ENCODE measurements around the gene MARF1. TPM values are rescaled to one million over a fixed set of nuclear protein-coding genes. Genes with fewer than 3 reads are reported as not detected.
"Not testable (repeated sequence)": the region's sequence is repeated elsewhere in the genome, so short reads cannot be mapped to it uniquely, and the experiment has no call there.

MARF1 gene
- total RNA-seq, 2 experiments from 2014 or later, result 79.9 to 101 TPM

- Mint-ChIP-seq H3K4me3 (no peak overlapping the region), H3K9me3 (peaks cover 7% of the 10 kb centered on the region), H3K27me3 (no peaks in the 10 kb centered on the region), H3K4me1 (peaks cover 2% of the 10 kb centered on the region), H3K36me3 (ENCODE audit: low read depth) (no peaks in the 10 kb centered on the region), H3K27ac (no peak overlapping the region)
- POLR2A ChIA-PET, result no interaction called here
- CTCF ChIA-PET, result interaction anchor here (1.1 kb wide), 1 partner anchor 9 kb away, joined by 3 read pairs; no protein-coding TSS in a partner anchor
- no peak for DNase-seq
Measured at GRCh38 chr16:15566095-15566494, 76.9 kb downstream of the MARF1 start.

GRCh38 chr16:15564604-15565339 is 78.2 kb downstream of the MARF1 start:
- H3K27ac Mint-ChIP-seq, result no peak overlapping the region
- no peak for DNase-seq
- peaks cover 5% of the 10 kb centered on the region for H3K9me3 Mint-ChIP-seq
- H3K4me1 Mint-ChIP-seq, result peaks cover 2% of the 10 kb centered on the region
- H3K27me3 Mint-ChIP-seq, result no peaks in the 10 kb centered on the region
- ChIA-PET POLR2A (no interaction called here), CTCF (interaction anchor here (0.6 to 0.7 kb wide), 2 partner anchors 15 to 29 kb away, joined by 3 to 4 read pairs; no protein-coding TSS in a partner anchor)
- H3K4me3 Mint-ChIP-seq, result no peak overlapping the region
- no peaks in the 10 kb centered on the region for H3K36me3 Mint-ChIP-seq (ENCODE audit: low read depth)

DNA sequence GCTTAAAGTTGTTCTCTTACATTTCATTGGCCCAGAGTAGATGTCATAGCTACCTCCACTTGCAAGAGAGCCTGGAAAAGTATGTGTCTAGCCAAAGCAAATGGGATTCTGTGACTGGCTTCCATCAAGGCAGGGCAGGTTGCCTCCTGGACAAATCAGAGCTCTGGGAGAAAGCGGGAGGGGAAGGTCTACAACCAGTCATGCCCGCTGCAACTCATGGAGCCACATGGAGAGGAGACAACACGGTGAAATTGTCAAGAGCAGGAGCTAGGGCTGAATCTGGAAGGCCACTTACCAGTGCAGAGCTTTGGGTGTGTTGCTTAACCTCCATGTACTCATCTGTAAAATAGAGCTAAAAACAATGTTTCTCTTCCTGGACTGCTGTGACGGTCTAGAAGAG is 83.8 kb downstream of the MARF1 start:
- CTCF ChIA-PET, result interaction anchor here (1.3 kb wide), 1 partner anchor 49 kb away, joined by 3 read pairs; no protein-coding TSS in a partner anchor
- peaks cover 2% of the 10 kb centered on the region for H3K4me1 Mint-ChIP-seq
- no peaks in the 10 kb centered on the region for H3K36me3 Mint-ChIP-seq (ENCODE audit: low read depth)
- peaks cover 5% of the 10 kb centered on the region for H3K9me3 Mint-ChIP-seq
- no peak for DNase-seq
- no peaks in the 10 kb centered on the region for H3K27me3 Mint-ChIP-seq
- no peak overlapping the region for H3K27ac Mint-ChIP-seq
- POLR2A ChIA-PET, result no interaction called here
- no peak overlapping the region for H3K4me3 Mint-ChIP-seq

DNA sequence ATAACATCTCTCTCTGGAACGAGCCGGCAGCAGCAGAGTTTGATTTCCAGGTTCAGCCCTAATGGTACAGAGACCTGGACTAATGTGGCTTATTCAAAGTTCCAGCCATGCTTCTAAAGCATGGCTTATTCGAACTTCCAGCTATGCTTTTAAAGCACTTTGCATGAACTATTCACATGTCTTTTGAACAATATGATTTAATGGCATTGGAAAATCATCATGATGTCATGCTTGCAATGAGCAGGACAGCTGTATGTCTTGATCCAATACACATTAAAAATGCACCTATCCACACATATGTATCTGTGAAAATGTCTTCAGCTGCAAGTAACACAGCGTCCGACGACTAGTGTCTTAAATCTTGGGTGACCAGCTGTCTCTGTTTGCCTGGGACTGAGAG is 85.7 kb downstream of the MARF1 start:
- CTCF ChIA-PET, result interaction anchor here (1.0 to 1.3 kb wide), 2 partner anchors 9 to 13 kb away, joined by 3 read pairs; no protein-coding TSS in a partner anchor
- no peaks in the 10 kb centered on the region for H3K36me3 Mint-ChIP-seq (ENCODE audit: low read depth)
- no peak for DNase-seq
- no peak overlapping the region for H3K27ac Mint-ChIP-seq
- POLR2A ChIA-PET, result no interaction called here
- H3K4me3 Mint-ChIP-seq, result no peak overlapping the region
- H3K27me3 Mint-ChIP-seq, result no peaks in the 10 kb centered on the region
- H3K9me3 Mint-ChIP-seq, result no peaks in the 10 kb centered on the region
- no peaks in the 10 kb centered on the region for H3K4me1 Mint-ChIP-seq

GRCh38 chr16:15556130-15556529 is 86.8 kb downstream of the MARF1 start:
- no peak overlapping the region for H3K27ac Mint-ChIP-seq
- no peaks in the 10 kb centered on the region for H3K9me3 Mint-ChIP-seq
- H3K36me3 Mint-ChIP-seq (ENCODE audit: low read depth), result no peaks in the 10 kb centered on the region
- no peaks in the 10 kb centered on the region for H3K4me1 Mint-ChIP-seq
- POLR2A ChIA-PET, result no interaction called here
- no peak for DNase-seq
- H3K4me3 Mint-ChIP-seq, result no peak overlapping the region
- CTCF ChIA-PET, result no interaction called here
- no peaks in the 10 kb centered on the region for H3K27me3 Mint-ChIP-seq

- Mint-ChIP-seq H3K27ac (no peak overlapping the region), H3K27me3 (no peaks in the 10 kb centered on the region), H3K4me3 (no peak overlapping the region), H3K36me3 (ENCODE audit: low read depth) (no peaks in the 10 kb centered on the region), H3K9me3 (no peaks in the 10 kb centered on the region), H3K4me1 (no peaks in the 10 kb centered on the region)
- POLR2A ChIA-PET, result no interaction called here
- CTCF ChIA-PET, result no interaction called here
- no peak for DNase-seq
Measured at GRCh38 chr16:15553313-15554088, 89.5 kb downstream of the MARF1 start.

DNA sequence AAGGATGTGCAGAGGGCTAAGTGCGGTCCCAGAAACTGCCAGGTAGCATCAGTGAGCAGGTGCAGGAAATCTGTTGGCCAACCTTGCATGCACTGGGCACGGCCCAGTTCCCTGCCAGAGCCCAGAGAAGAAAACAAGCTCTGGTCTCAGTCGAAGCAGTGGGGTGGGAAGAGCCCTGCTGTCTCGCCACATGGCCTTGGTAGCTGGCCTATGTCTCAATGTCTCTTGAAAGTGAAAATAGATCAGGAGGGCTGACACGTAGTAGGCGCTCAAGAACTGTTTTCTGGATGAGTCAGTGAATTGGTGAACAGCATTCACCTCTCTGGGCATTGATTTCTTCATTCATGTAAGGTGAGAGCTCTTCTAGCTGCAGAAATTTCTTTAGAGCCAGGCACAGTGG is 90.4 kb downstream of the MARF1 start:
- Mint-ChIP-seq H3K9me3 (no peaks in the 10 kb centered on the region), H3K27ac (no peak overlapping the region), H3K4me3 (no peak overlapping the region), H3K27me3 (no peaks in the 10 kb centered on the region), H3K36me3 (ENCODE audit: low read depth) (no peaks in the 10 kb centered on the region), H3K4me1 (no peaks in the 10 kb centered on the region)
- POLR2A ChIA-PET, result no interaction called here
- CTCF ChIA-PET, result interaction anchor here (1.6 kb wide), 1 partner anchor 36 kb away, joined by 3 read pairs; no protein-coding TSS in a partner anchor
- DNase-seq, result no peak

DNA sequence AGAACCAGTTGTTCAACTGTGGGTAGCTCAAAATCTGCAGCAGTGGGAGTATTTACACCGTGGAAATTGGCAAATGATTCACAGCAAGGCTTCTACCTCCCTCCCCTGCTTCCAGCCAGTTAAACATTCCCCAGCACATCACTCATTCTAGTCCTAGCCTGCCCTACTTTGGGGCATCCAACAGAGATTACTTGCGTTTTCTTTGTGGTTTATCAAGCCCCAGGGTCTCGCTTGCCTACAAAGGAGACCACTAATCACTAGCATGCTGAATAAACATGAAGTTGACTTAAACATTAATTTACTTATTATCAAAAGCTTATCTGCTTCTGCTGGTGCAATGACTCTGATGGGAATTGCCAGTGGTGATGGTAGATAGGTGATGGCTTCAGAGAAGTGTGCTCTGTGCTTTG is 94.5 kb downstream of the MARF1 start:
- H3K4me1 Mint-ChIP-seq, result no peaks in the 10 kb centered on the region
- H3K27ac Mint-ChIP-seq, result no peak overlapping the region
- DNase-seq, result no peak
- H3K27me3 Mint-ChIP-seq, result no peaks in the 10 kb centered on the region
- ChIA-PET POLR2A (no interaction called here), CTCF (interaction anchor here (0.7 to 1.1 kb wide), 2 partner anchors 24 to 1160 kb away, joined by 3 read pairs; no protein-coding TSS in a partner anchor)
- H3K36me3 Mint-ChIP-seq (ENCODE audit: low read depth), result no peaks in the 10 kb centered on the region
- no peak overlapping the region for H3K4me3 Mint-ChIP-seq
- no peaks in the 10 kb centered on the region for H3K9me3 Mint-ChIP-seq

- Mint-ChIP-seq H3K27me3 (no peaks in the 10 kb centered on the region), H3K36me3 (ENCODE audit: low read depth) (no peaks in the 10 kb centered on the region), H3K9me3 (no peaks in the 10 kb centered on the region), H3K27ac (no peak overlapping the region), H3K4me3 (no peak overlapping the region), H3K4me1 (no peaks in the 10 kb centered on the region)
- ChIA-PET POLR2A (no interaction called here), CTCF (no interaction called here)
- DNase-seq, result no peak
Measured at GRCh38 chr16:15547768-15548096, 95.2 kb downstream of the MARF1 start.

DNA sequence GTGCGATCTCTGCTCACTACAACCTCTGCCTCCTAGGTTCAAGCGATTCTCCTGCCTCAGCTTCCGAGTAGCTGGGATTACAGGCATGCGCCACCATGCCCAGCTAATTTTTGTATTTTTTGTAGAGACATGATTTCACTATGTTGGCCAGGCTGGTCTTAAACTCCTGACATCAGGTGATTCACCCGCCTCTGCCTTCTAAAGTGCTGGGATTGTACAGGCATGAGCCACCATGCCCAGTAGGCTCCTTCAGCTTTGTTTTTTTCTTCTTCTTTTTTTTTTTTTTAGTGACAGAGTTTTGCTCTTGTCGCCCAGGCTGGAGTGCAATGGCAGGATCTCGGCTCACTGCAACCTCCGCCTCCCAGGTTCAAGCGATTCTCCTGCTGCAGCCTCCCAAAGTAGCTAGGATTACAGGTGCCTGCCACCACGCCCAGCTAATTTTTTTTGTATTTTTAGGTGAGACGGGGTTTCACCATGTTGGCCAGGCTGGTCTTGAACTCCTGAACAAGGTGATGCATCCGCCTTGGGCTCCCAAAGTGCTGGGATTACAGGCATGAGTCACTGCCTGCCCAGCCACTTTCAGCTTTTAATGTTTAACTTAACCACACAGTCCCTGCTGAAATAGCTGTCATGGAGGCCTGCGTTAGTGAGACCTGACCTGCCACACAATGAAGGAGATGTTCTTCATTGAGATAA is 95.7 kb downstream of the MARF1 start:
- H3K4me3 Mint-ChIP-seq; H3K27me3 Mint-ChIP-seq; H3K36me3 Mint-ChIP-seq (ENCODE audit: low read depth); H3K9me3 Mint-ChIP-seq; POLR2A ChIA-PET; DNase-seq; H3K4me1 Mint-ChIP-seq; H3K27ac Mint-ChIP-seq: not testable (repeated sequence)
- CTCF ChIA-PET, result interaction anchor here (0.6 kb wide), 3 partner anchors 225 to 1109 kb away, joined by 3 to 4 read pairs (median 3); no protein-coding TSS in a partner anchor

DNA sequence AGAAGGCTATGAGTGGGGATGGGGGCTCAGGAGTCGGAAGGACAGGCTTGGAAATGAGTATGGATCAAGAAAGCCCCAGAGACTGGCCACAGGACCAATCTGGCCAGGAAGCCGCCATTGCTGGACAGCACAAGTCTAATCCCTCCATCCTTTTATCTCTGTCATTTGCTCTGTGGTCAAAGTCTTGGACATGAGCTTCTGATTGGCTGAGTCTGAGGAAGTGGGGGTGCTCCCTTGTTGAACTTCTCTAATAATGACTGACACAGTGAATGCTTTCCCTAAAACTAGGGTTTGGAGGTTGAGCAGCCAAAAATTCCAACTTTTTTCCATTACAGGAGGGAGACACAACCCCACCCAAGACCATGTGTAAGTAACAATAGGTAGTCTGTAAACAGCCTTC is 97.4 kb downstream of the MARF1 start:
- Mint-ChIP-seq H3K27ac (no peak overlapping the region), H3K4me1 (no peaks in the 10 kb centered on the region), H3K4me3 (no peak overlapping the region), H3K36me3 (ENCODE audit: low read depth) (no peaks in the 10 kb centered on the region), H3K27me3 (no peaks in the 10 kb centered on the region), H3K9me3 (no peaks in the 10 kb centered on the region)
- POLR2A ChIA-PET, result no interaction called here
- DNase-seq, result no peak
- CTCF ChIA-PET, result no interaction called here

GRCh38 chr16:15544405-15544804 is 98.5 kb downstream of the MARF1 start:
- Mint-ChIP-seq H3K27ac (no peak overlapping the region), H3K27me3 (no peaks in the 10 kb centered on the region), H3K4me1 (no peaks in the 10 kb centered on the region), H3K9me3 (no peaks in the 10 kb centered on the region), H3K36me3 (ENCODE audit: low read depth) (no peaks in the 10 kb centered on the region), H3K4me3 (no peak overlapping the region)
- DNase-seq, result no peak
- CTCF ChIA-PET, result no interaction called here
- POLR2A ChIA-PET, result no interaction called here

All from activated CD4-positive, alpha-beta T cell treated with anti-CD3 and anti-CD28 coated beads, Interleukin-2, amount 10 ng/mL, durations not matched to agents 7 days and 5 days (primary cell).